Ovary (tissue), 9 donors: ENCODE data around the gene KRT33A. TPM values are rescaled to one million over a fixed set of nuclear protein-coding genes. Genes with fewer than 3 reads are reported as not detected.

Experiments
- DNase-seq, 5 donors: peaks; one replicate each; pipeline ENCODE4 v3.0.0-alpha.2; 2019 to 2020
- H3K27ac ChIP-seq, 2 donors: fragments of 200-600 bp; one replicate each; pipeline versions ENCODE4 v1.5.1 to v1.8.0; 2019 to 2022
- H3K27me3 ChIP-seq: fragments of 200-600 bp; one replicate; pipeline ENCODE4 v1.8.0; 2022
- H3K36me3 ChIP-seq: fragments of 200-600 bp; sonication (generic); one replicate; pipeline ENCODE4 v1.5.1; 2019
- H3K4me1 ChIP-seq: one replicate; pipeline ENCODE4 v1.8.1; 2013; ENCODE audit warnings: mild to moderate bottlenecking, moderate library complexity; ENCODE audit not compliant: insufficient read depth
- H3K4me3 ChIP-seq: fragments of 200-600 bp; sonication (generic); one replicate; pipeline ENCODE4 v1.5.1; 2017
- H3K9me3 ChIP-seq, 2 donors: fragments of 200-600 bp in 1 of 2; sonication (generic) in 1 of 2; one replicate each; pipeline versions ENCODE4 v1.5.1 to v1.8.1; 2013 to 2019; ENCODE audit warnings: mild to moderate bottlenecking in 1 of 2, moderate library complexity in 1 of 2
- EP300 ChIP-seq: sonication (generic); formaldehyde crosslinking; IDR thresholded peaks from one replicate; pipeline ENCODE4 v1.6.1; 2017; ENCODE audit warnings: antibody characterized with exemption
- POLR2A ChIP-seq: fragments of 450-650 bp; IDR thresholded peaks from one replicate; pipeline ENCODE4 v1.6.1; 2017; ENCODE audit warnings: antibody characterized with exemption, mild to moderate bottlenecking, moderate library complexity
- WGBS, 3 donors: extraction: QIAGEN DNeasy Blood & Tissue Kit in 1 of 3; methylation state at CpG; one replicate each; pipeline versions ENCODE4 v1.1.5 to v1.1.7; 2013 to 2017; 5-methylcytosine and 5-hydroxymethylcytosine counted together
- intact Hi-C, 4 donors: fragments of 100-400 bp; cut with DNase I; formaldehyde crosslinking; loops; one replicate each; pipeline versions ENCODE4 v1.11.0 to v1.15.1; 2022 to 2023
- polyA plus RNA-seq, 2 donors: library from polyadenylated mRNA; stranded (reverse); fragments of 200-250 nt in 1 of 2; fragments of 350-450 nt in 1 of 2; fragmentation: Illumina TruSeq in 1 of 2; extraction: RNeasy Lipid Tissue Mini Kit (QIAGEN cat#74804) in 1 of 2; gene quantifications; one replicate each; pipeline ENCODE4 v1.2.3, GENCODE V29; 2013 to 2014
- total RNA-seq, 7 donors: library from RNA; depleted of rRNA in 2 of 7; stranded (reverse); fragments of >200 nt in 2 of 7; fragmentation: NEBNext Ultra II Directional in 3 of 7; extraction: Animal tissue kit (Norgen Biotek cat#: 25700) in 3 of 7; gene quantifications; one replicate each; pipeline versions ENCODE4 v1.1.0 to v1.2.4, GENCODE V29; 2016 to 2023
- TF ChIP-seq, protein P1 (sequence below), 3 donors: fragments of 450-650 bp in 2 of 3; fragments of 200-600 bp in 1 of 3; IDR thresholded peaks; one replicate each; pipeline versions ENCODE4 v1.5.1 to v1.8.0; 2016 to 2022; ENCODE audit warnings: antibody characterized with exemption in 3 of 3, mild to moderate bottlenecking in 1 of 3
- donor health status: DM: no; HTN: no; CAD: no; lungs with moderate emphysema.
- donor health status: DM: no; HTN: no; CAD: no.
- donor health status: Bipolar disorder and iron deficiency.
- donor health status: DM: yes; HTN: yes; CAD: no.
- donor health status: DM: no; HTN: no; CAD: no.
- donor health status: DM: yes; HTN: yes; CAD: no.

KRT33A gene
- total and polyA plus RNA-seq, 9 donors: not detected

GRCh38 chr17:41394254-41394996 lies 43.8 kb upstream of the KRT33A start:
- no peaks in the 10 kb centered on the region for H3K27me3 ChIP-seq
- no peak overlapping the region for H3K27ac ChIP-seq
- intact Hi-C loops: loop anchor here in 1 of 4 donors (10.0 kb wide), 1 partner anchor 490 kb away; no protein-coding TSS in a partner anchor
- no peaks in the 10 kb centered on the region for H3K9me3 ChIP-seq
- 91 to 95% (median 91%) methylated on average over 10 of the region's 10 CpGs for WGBS, 3 donors
- H3K4me1 ChIP-seq: peaks cover 14% of the 10 kb centered on the region
- H3K4me3 ChIP-seq: no peak overlapping the region
- no peaks in the 10 kb centered on the region for H3K36me3 ChIP-seq
- TF ChIP-seq, protein P1, sequence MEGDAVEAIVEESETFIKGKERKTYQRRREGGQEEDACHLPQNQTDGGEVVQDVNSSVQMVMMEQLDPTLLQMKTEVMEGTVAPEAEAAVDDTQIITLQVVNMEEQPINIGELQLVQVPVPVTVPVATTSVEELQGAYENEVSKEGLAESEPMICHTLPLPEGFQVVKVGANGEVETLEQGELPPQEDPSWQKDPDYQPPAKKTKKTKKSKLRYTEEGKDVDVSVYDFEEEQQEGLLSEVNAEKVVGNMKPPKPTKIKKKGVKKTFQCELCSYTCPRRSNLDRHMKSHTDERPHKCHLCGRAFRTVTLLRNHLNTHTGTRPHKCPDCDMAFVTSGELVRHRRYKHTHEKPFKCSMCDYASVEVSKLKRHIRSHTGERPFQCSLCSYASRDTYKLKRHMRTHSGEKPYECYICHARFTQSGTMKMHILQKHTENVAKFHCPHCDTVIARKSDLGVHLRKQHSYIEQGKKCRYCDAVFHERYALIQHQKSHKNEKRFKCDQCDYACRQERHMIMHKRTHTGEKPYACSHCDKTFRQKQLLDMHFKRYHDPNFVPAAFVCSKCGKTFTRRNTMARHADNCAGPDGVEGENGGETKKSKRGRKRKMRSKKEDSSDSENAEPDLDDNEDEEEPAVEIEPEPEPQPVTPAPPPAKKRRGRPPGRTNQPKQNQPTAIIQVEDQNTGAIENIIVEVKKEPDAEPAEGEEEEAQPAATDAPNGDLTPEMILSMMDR (IDR thresholded peaks at IDR 0.05): no peak
- TF ChIP-seq POLR2A (no peak), EP300 (no peak)
- no peak for DNase-seq

- TF ChIP-seq, protein P1 (IDR thresholded peaks at IDR 0.05): no peak
- TF ChIP-seq EP300 (no peak), POLR2A (no peak)
- intact Hi-C loops: loop anchor here in 1 of 4 donors (10.0 kb wide), 1 partner anchor 489 kb away; no protein-coding TSS in a partner anchor
- Histone ChIP-seq H3K9me3 (no peaks in the 10 kb centered on the region), H3K27me3 (no peaks in the 10 kb centered on the region), H3K4me1 (peaks cover 14% of the 10 kb centered on the region), H3K27ac (no peak overlapping the region), H3K36me3 (no peaks in the 10 kb centered on the region), H3K4me3 (no peak overlapping the region)
- 73 to 84% (median 82%) methylated on average over 10 of the region's 10 CpGs for WGBS, 3 donors
- DNase-seq: no peak
These were observed 43.2 kb upstream of the KRT33A start for GRCh38 chr17:41393826-41394225.

DNA sequence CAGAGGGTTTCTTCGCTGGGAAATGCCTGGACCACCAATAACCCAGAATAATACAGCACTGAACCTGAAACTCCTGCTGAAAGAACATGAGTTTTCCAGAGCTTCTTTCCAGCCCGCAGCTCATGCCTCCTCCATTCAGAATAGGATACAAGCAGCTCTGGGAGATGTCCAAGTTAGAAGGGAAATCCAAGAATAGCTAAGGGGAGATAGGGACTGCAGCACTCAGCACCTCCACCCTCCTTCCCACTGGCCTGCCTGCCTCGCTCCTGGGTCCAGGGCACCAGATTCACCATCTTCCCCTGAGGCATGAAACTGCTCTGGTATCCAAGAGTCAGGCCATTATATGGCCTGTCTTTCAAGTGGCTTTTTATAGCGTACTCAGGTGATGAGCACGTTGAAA lies 42.7 kb upstream of the KRT33A start:
- WGBS, 3 donors: 20 to 30% (median 27%) methylated on average over 5 of the region's 5 CpGs
- intact Hi-C loops: loop anchor here in 1 of 4 donors (10.0 kb wide), 1 partner anchor 488 kb away; no protein-coding TSS in a partner anchor
- H3K9me3 ChIP-seq: no peaks in the 10 kb centered on the region

DNA sequence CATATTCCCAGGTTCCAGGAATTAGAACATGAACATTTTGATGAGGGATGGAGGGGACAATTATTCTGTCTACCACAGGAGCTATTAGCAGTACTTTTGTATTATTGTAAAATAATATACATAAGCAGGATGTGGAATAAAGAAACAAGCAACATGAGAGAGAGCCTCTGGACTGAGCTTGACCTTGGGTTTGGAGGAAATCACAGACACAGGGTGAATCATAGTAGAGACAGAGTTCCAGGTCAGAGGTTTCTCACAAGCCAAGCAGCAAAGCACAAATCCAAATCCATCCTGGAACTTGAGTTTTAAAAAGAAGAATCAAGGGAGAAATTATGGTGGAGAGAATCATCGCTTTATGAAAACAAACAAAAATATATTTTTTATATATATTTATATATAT lies 41.6 kb upstream of the KRT33A start:
- H3K9me3 ChIP-seq: no peaks in the 10 kb centered on the region
- no peak overlapping the region for H3K4me3 ChIP-seq
- H3K4me1 ChIP-seq: peaks cover 14% of the 10 kb centered on the region
- no peaks in the 10 kb centered on the region for H3K27me3 ChIP-seq
- WGBS, 3 donors: 64 to 81% (median 73%) methylated on average over 1 of the region's 1 CpG
- no peak for DNase-seq
- no peak overlapping the region for H3K27ac ChIP-seq
- intact Hi-C loops: loop anchor here in 1 of 4 donors (10.0 kb wide), 1 partner anchor 487 kb away; no protein-coding TSS in a partner anchor
- no peaks in the 10 kb centered on the region for H3K36me3 ChIP-seq
- TF ChIP-seq EP300 (no peak), POLR2A (no peak)
- TF ChIP-seq, protein P1 (IDR thresholded peaks at IDR 0.05): no peak

More for the DNA sequence above, 42.7 kb upstream of the KRT33A start:
- no peaks in the 10 kb centered on the region for H3K36me3 ChIP-seq
- H3K27me3 ChIP-seq: no peaks in the 10 kb centered on the region
- no peak for TF ChIP-seq EP300
- no peak for TF ChIP-seq POLR2A
- TF ChIP-seq, protein P1 (IDR thresholded peaks at IDR 0.05): no peak
- no peak for DNase-seq
- H3K27ac ChIP-seq: no peak overlapping the region
- H3K4me3 ChIP-seq: no peak overlapping the region
- peaks cover 14% of the 10 kb centered on the region for H3K4me1 ChIP-seq
